Measurements from ENCODE around the gene TRRAP. TPM values are rescaled to one million over a fixed set of nuclear protein-coding genes. Genes with fewer than 3 reads are reported as not detected.
A peak's percentile ranks its signal among the peaks of the same experiment; 100 is the strongest.

Gene TRRAP
- polyA plus RNA-seq, 2 of the 4 experiments (the other 2 are of a cell fraction) = 12.2 to 22.1 TPM

DNA sequence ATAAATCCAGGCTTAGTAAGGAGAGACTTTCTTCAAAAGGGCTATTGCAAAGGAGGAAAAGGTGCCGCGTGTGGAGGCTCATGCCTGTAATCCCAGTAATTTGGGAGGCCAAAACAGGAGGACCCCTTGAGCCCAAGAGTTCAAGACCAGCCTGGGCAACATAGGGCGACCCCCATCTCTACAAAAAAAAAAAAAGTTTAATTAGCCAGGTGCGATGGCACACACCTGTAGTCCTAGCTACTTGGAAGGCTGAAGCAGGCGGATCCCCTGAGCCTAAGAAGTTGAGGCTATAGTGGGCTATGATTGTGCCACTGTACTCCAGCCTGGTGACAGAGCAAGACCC is 40.7 kb upstream of the TRRAP start:
- WGBS (ENCODE audit: missing lambda C conversion rate) = 67% methylated on average over 5 of the region's 5 CpGs
- ChIA-PET POLR2A (no interaction called here), CTCF (interaction anchor here (0.6 to 9.0 kb wide), 9 partner anchors 11 to 1732 kb away, joined by 3 to 288 read pairs (median 8); no protein-coding TSS in a partner anchor)
- no peak for ATAC-seq
- no peaks in the 10 kb centered on the region for H3K9me3 ChIP-seq
- no peak for FAIRE-seq
- no peak for DNase-seq (ENCODE audit: low read depth in 1 of 2, low spot score in 1 of 2)
- H3K4me1 ChIP-seq = peaks cover 13% of the 10 kb centered on the region; the same call in 2 of the 3 replicates
- H3K27ac ChIP-seq = no peak overlapping the region
- TF ChIP-seq ZSCAN20 (CRISPR knock-in tag; IDR thresholded peaks at IDR 0.05) (no peak), RCOR1 (IDR thresholded peaks at IDR 0.05; ENCODE audit: low read depth, low read length) (no peak), NFE2L2 (conservative IDR thresholded peaks at IDR 0.05; ENCODE audit: low read length) (no peak), EP300 (IDR thresholded peaks at IDR 0.05) (no peak), BHLHE40 (IDR thresholded peaks at IDR 0.05; ENCODE audit: low read depth, low read length) (no peak), CEBPB (IDR thresholded peaks at IDR 0.05) (no peak), NR3C1 (IDR thresholded peaks at IDR 0.05) (no peak), KDM1A (IDR thresholded peaks at IDR 0.05; ENCODE audit: low read depth) (no peak), CBX8 (IDR thresholded peaks at IDR 0.05) (no peak), CBX2 (IDR thresholded peaks at IDR 0.05; ENCODE audit: borderline replicate concordance, low read depth) (no peak)
- TF ChIP-seq, protein P1, sequence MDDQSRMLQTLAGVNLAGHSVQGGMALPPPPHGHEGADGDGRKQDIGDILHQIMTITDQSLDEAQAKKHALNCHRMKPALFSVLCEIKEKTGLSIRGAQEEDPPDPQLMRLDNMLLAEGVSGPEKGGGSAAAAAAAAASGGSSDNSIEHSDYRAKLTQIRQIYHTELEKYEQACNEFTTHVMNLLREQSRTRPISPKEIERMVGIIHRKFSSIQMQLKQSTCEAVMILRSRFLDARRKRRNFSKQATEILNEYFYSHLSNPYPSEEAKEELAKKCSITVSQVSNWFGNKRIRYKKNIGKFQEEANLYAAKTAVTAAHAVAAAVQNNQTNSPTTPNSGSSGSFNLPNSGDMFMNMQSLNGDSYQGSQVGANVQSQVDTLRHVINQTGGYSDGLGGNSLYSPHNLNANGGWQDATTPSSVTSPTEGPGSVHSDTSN (IDR thresholded peaks at IDR 0.05) = no peak
- H3K4me2 ChIP-seq = no peak overlapping the region
- H3K4me3 ChIP-seq = no peak overlapping the region

DNA sequence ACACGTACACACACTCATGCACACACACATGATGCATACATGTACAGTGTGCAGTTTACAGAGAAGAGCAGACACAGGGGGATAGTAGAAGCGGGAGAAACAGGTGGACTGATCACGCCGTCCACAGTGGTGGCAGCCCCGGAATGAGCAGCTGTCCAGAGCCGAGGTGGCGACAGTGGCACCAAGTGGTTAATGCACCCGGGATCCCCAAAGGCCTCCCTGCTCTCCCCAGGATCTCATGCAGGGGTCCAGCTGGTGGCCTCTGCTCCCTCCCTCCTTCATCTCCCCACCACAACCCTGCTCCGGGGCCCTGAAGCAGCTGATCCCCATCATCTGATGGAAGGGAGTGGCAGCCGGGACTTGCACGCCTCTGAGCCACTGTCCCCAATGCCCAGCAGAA is 38.2 kb upstream of the TRRAP start:
- FAIRE-seq = no peak
- WGBS (ENCODE audit: missing lambda C conversion rate) = 63% methylated on average over 11 of the region's 11 CpGs
- POLR2A ChIA-PET = no interaction called here

DNA sequence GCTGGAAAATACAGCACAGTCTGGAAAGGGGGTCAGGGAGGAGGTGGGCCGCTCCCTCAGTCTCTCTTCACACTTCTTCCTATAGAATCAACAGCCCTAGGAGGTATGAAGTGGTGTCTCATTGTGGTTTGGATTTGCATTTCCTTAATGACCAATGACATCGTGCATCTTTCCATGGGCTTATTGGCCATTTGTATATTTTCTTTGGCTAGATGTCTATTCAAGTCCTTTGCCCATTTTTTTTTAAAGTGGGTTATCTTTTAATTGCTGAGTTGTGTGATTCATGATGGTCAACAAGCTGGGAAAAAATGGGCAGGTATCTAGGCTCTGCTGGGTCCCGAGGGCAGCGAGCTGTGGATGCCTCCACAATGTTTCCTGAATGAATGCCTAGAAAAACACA is 37.6 kb upstream of the TRRAP start:
- 31% methylated on average over 4 of the region's 4 CpGs for WGBS (ENCODE audit: missing lambda C conversion rate)
- no peak for DNase-seq (ENCODE audit: low read depth in 1 of 2, low spot score in 1 of 2)

More for the DNA sequence above, 38.2 kb upstream of the TRRAP start:
- no peak overlapping the region for H3K4me2 ChIP-seq
- no peak for DNase-seq (ENCODE audit: low read depth in 1 of 2, low spot score in 1 of 2)
- ATAC-seq = no peak; a peak in 2 of 6 replicates
- H3K4me1 ChIP-seq = peaks cover 13% of the 10 kb centered on the region; the same call in 2 of the 3 replicates
- H3K4me3 ChIP-seq = no peak overlapping the region
- CTCF ChIA-PET = interaction anchor here (1.2 to 9.0 kb wide), 14 partner anchors 13 to 546 kb away, joined by 4 to 288 read pairs (median 12); no protein-coding TSS in a partner anchor
- H3K9me3 ChIP-seq = no peaks in the 10 kb centered on the region
- H3K27ac ChIP-seq = peak overlapping the region in 1 of 2 experiments; percentile 31; a peak in 1 of 6 replicates
- TF ChIP-seq SMC3 (IDR thresholded peaks at IDR 0.05) (no peak), GATA3 (IDR thresholded peaks at IDR 0.05; ENCODE audit: borderline replicate concordance) (no peak)

DNA sequence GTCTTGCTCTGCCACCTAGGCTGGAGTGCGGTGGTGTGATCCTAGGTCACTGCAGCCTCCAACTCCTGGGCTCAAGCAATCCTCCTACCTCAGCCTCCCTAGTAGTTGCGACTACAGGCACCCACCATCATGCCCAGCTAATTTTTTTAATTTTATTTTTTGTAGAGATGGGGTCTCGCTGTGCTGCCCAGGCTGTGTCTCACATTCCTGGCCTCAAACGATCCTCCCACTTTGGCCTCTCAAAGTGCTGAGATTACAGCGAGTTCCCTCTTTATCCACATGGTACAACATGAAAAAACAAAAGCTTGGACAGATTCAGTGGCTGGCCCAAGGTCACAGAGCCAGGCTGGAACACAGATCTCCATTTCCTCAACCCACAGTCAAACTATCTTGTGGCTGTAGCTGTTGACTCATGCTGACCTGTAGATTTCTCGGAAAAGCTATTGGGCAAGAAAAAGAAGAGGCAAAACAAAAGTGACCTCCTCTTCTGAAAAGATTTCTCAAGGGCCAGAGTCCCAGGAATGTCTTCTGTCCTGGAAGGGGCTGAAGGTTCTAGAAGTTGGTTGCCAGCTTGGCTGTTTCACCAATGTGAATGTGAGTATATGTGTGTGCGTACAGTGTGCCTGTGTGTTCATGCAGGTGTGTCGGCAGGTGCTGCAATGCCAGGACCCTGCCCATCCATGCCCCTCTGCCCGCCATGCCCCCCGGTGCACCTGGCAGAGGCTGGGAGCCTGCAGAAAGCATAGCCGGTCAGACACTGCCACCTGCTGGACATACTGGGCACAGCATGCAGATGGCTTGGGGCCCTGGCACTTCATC is 36.9 kb upstream of the TRRAP start:
- ATAC-seq (peak; percentile 68 to 82), DNase-seq (ENCODE audit: low read depth in 1 of 2, low spot score in 1 of 2) (peak; percentile 59 to 76), FAIRE-seq (no peak)
- Histone ChIP-seq H3K4me2 (peak overlapping the region; percentile 33), H3K4me1 (peaks cover 13% of the 10 kb centered on the region; the same call in 2 of the 3 replicates), H3K4me3 (no peak overlapping the region), H3K27ac (peak overlapping the region in 1 of 2 experiments; percentile 54; a peak in 3 of 6 replicates), H3K9me3 (no peaks in the 10 kb centered on the region)
- CTCF ChIA-PET = interaction anchor here (0.6 to 9.0 kb wide), 69 partner anchors 12 to 822 kb away, joined by 3 to 288 read pairs (median 5); partner anchors contain the start of genes BAIAP2L1, LMTK2 and TRRAP
- WGBS (ENCODE audit: missing lambda C conversion rate) = 31% methylated on average over 9 of the region's 11 CpGs
- POLR2A ChIA-PET = no interaction called here
- TF ChIP-seq, protein P2, sequence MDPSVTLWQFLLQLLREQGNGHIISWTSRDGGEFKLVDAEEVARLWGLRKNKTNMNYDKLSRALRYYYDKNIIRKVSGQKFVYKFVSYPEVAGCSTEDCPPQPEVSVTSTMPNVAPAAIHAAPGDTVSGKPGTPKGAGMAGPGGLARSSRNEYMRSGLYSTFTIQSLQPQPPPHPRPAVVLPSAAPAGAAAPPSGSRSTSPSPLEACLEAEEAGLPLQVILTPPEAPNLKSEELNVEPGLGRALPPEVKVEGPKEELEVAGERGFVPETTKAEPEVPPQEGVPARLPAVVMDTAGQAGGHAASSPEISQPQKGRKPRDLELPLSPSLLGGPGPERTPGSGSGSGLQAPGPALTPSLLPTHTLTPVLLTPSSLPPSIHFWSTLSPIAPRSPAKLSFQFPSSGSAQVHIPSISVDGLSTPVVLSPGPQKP (IDR thresholded peaks at IDR 0.05; ENCODE audit: low read depth, low read length) = no peak
- no peak for TF ChIP-seq CBX2 (IDR thresholded peaks at IDR 0.05; ENCODE audit: borderline replicate concordance, low read depth)
- no peak for TF ChIP-seq CHD4 (IDR thresholded peaks at IDR 0.05; ENCODE audit: borderline replicate concordance)
- no peak for TF ChIP-seq ZC3H11A (IDR thresholded peaks at IDR 0.05)
- TF ChIP-seq, protein P3, sequence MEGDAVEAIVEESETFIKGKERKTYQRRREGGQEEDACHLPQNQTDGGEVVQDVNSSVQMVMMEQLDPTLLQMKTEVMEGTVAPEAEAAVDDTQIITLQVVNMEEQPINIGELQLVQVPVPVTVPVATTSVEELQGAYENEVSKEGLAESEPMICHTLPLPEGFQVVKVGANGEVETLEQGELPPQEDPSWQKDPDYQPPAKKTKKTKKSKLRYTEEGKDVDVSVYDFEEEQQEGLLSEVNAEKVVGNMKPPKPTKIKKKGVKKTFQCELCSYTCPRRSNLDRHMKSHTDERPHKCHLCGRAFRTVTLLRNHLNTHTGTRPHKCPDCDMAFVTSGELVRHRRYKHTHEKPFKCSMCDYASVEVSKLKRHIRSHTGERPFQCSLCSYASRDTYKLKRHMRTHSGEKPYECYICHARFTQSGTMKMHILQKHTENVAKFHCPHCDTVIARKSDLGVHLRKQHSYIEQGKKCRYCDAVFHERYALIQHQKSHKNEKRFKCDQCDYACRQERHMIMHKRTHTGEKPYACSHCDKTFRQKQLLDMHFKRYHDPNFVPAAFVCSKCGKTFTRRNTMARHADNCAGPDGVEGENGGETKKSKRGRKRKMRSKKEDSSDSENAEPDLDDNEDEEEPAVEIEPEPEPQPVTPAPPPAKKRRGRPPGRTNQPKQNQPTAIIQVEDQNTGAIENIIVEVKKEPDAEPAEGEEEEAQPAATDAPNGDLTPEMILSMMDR (IDR thresholded peaks at IDR 0.05) = peak; percentile 96
- TF ChIP-seq HOXB5 (CRISPR knock-in tag; IDR thresholded peaks at IDR 0.05) = no peak
- TF ChIP-seq JUNB (IDR thresholded peaks at IDR 0.05) = no peak
- TF ChIP-seq, protein P1 (IDR thresholded peaks at IDR 0.05) = no peak
- no peak for TF ChIP-seq EHMT2 (IDR thresholded peaks at IDR 0.05; ENCODE audit: low read depth)
- no peak for TF ChIP-seq KDM1A (IDR thresholded peaks at IDR 0.05; ENCODE audit: low read depth)
- no peak for TF ChIP-seq RFX5 (IDR thresholded peaks at IDR 0.05)
- no peak for TF ChIP-seq CBX8 (IDR thresholded peaks at IDR 0.05)
- TF ChIP-seq RAD21 (conservative IDR thresholded peaks at IDR 0.05 in 1 of 2, IDR thresholded peaks at IDR 0.05 in 1 of 2) = peak; percentile 99
- no peak for TF ChIP-seq MAFK (IDR thresholded peaks at IDR 0.05; ENCODE audit: partially characterized antibody)

More for the DNA sequence above, 37.6 kb upstream of the TRRAP start:
- ChIA-PET CTCF (interaction anchor here (0.7 to 9.0 kb wide), 48 partner anchors 13 to 821 kb away, joined by 3 to 288 read pairs (median 6); partner anchors contain the start of genes BAIAP2L1 and TRRAP), POLR2A (no interaction called here)
- FAIRE-seq (no peak), ATAC-seq (no peak)
- TF ChIP-seq HOXA7 (CRISPR knock-in tag; IDR thresholded peaks at IDR 0.05) = no peak
- TF ChIP-seq POLR2A (IDR thresholded peaks at IDR 0.05; ENCODE audit: low read length) = no peak
- no peak for TF ChIP-seq FOXS1 (CRISPR knock-in tag; IDR thresholded peaks at IDR 0.05)
- TF ChIP-seq HDAC2 (IDR thresholded peaks at IDR 0.05) = no peak
- Histone ChIP-seq H3K4me2 (no peak overlapping the region), H3K4me3 (no peak overlapping the region), H3K4me1 (peaks cover 13% of the 10 kb centered on the region; the same call in 2 of the 3 replicates), H3K9me3 (no peaks in the 10 kb centered on the region), H3K27ac (peak overlapping the region in 1 of 2 experiments; percentile 54; a peak in 3 of 6 replicates)
